Measurements from ENCODE around the gene GPBAR1. TPM values are rescaled to one million over a fixed set of nuclear protein-coding genes. Genes with fewer than 3 reads are reported as not detected.

Gene GPBAR1
- total and polyA plus RNA-seq, 9 of the 15 experiments (the other 6 are each of a cell fraction or from before 2014, with no cell fraction given): not detected

DNA sequence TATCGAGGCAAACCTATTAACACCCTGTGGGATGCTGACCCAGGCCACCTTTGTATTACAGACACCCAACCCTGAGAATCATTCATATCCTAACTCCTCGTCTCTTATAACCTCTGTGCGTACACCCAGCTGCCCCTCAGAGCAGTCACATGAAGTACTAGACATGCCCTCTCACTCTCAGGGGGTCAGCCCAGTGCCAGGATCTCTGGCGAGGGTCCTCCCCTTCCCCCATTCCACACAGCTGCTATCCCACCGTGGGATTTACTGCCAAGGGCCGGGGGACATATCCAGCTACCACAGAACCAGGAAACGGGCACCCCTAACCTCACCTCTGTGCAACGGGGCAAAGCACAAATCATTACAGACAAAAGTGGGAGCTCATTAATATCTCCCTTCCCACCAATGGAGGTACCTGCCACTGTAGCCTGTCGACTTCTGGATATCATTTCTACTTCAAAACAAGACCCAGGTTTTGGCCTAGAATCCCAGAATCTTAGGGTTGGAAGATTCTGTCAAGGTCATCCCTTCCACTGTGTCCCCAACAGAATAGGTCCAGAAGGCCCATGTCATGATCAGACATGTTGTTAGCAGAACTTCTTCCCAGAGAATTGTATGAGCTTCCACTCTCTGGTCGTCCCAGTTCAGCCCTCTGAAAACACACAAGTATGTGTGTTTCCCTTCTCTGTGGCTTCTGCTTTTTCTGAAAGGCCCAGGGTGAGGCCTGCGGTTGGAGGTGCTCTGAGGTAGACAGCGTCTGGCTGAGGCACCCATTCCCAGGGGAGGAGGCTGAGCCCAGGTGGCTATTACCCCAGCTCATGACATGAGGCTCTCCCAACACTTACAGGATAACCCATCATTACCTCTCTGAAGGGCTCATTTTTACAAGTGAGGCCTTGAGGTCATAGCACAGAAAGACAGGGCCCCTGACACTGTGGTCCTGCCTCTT is 29.8 kb downstream of the GPBAR1 start:
- WGBS (ENCODE audit: insufficient coverage, low coverage, missing lambda C conversion rate): 3% methylated on average over 12 of the region's 12 CpGs
- Histone ChIP-seq H2AFZ (ENCODE audit: low read depth, low read length) (no peak overlapping the region), H3K27me3 (ENCODE audit: control insufficient read depth in 2 of 2, insufficient read depth in 2 of 2, low read length in 2 of 2) (no peaks in the 10 kb centered on the region), H4K20me1 (replicated peaks; ENCODE audit: control insufficient read depth, insufficient read depth, low read length) (peaks cover 6% of the 10 kb centered on the region; the same call in 1 of the 2 replicates), H3K27ac (ENCODE audit: extremely low read depth, low read depth, low read length) (peak overlapping the region; percentile 88), H3K4me2 (ENCODE audit: insufficient read depth, low read length) (peak overlapping the region; percentile 94), H3K4me1 (replicated peaks in 1 of 2; ENCODE audit: control insufficient read depth in 2 of 2, insufficient read depth in 2 of 2, low read length in 2 of 2) (peaks cover 50 to 59% of the 10 kb centered on the region in 2 experiments), H3K9me3 (replicated peaks; ENCODE audit: control insufficient read depth, insufficient read depth, low read depth, low read length) (no peaks in the 10 kb centered on the region), H3K36me3 (ENCODE audit: control insufficient read depth, insufficient read depth, low read length) (peaks cover 21% of the 10 kb centered on the region), H3K4me3 (peak overlapping the region; percentile 62), H3K79me2 (ENCODE audit: control insufficient read depth, insufficient read depth, low read length) (peaks cover 68% of the 10 kb centered on the region), H3K9ac (ENCODE audit: insufficient read depth in 1 of 2, low read depth in 2 of 2, low read length in 2 of 2) (peak overlapping the region; percentile 82 to 92), H3K9me1 (ENCODE audit: control insufficient read depth, insufficient read depth, low read length) (peaks cover 3% of the 10 kb centered on the region)
- no peak for DNase-seq (ENCODE audit: extremely low read depth in 1 of 4, low spot score in 3 of 4)
- in situ Hi-C loops (cut with MboI): no loop called here
- no TSS peak for BruUV-seq (replicated peaks)
- CTCF ChIA-PET (ENCODE audit: low intra/inter-chr PET ratio): no interaction called here
- ATAC-seq: no peak
- intact Hi-C loops (cut with micrococcal nuclease): loop anchor here (5.0 kb wide), 1 partner anchor 277 kb away; the partner anchor contains the start of genes CNOT9 and USP37
- POLR2A ChIA-PET: interaction anchor here (0.6 to 2.5 kb wide), 10 partner anchors 11 to 118 kb away, joined by 3 to 10 read pairs (median 4); partner anchors contain the start of genes AAMP and PNKD
- no peak for FAIRE-seq
- TF ChIP-seq, protein P1, sequence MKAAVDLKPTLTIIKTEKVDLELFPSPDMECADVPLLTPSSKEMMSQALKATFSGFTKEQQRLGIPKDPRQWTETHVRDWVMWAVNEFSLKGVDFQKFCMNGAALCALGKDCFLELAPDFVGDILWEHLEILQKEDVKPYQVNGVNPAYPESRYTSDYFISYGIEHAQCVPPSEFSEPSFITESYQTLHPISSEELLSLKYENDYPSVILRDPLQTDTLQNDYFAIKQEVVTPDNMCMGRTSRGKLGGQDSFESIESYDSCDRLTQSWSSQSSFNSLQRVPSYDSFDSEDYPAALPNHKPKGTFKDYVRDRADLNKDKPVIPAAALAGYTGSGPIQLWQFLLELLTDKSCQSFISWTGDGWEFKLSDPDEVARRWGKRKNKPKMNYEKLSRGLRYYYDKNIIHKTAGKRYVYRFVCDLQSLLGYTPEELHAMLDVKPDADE (conservative IDR thresholded peaks at IDR 0.05; ENCODE audit: control insufficient read depth, low read depth, low read length): no peak
- peak; percentile 24 for TF ChIP-seq KDM5B (IDR thresholded peaks at IDR 0.05; ENCODE audit: insufficient replicate concordance, low read depth, low read length)
- peak; percentile 64; the same call in 1 of the 2 replicates for TF ChIP-seq ZFX (CRISPR knock-in tag; IDR thresholded peaks at IDR 0.05)
- no peak for TF ChIP-seq SMARCA5 (IDR thresholded peaks at IDR 0.05)
- 0 out of 2 replicates have a peak, but pooled peaks have one; percentile 11 for TF ChIP-seq EP400 (IDR thresholded peaks at IDR 0.05)
- TF ChIP-seq, protein P2, sequence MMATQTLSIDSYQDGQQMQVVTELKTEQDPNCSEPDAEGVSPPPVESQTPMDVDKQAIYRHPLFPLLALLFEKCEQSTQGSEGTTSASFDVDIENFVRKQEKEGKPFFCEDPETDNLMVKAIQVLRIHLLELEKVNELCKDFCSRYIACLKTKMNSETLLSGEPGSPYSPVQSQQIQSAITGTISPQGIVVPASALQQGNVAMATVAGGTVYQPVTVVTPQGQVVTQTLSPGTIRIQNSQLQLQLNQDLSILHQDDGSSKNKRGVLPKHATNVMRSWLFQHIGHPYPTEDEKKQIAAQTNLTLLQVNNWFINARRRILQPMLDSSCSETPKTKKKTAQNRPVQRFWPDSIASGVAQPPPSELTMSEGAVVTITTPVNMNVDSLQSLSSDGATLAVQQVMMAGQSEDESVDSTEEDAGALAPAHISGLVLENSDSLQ (IDR thresholded peaks at IDR 0.05): no peak
- TF ChIP-seq TBP (optimal IDR thresholded peaks at IDR 0.05; ENCODE audit: low read depth, low read length): peak; percentile 4
- TF ChIP-seq HMG20B (CRISPR knock-in tag; IDR thresholded peaks at IDR 0.05): no peak
- TF ChIP-seq, protein P3, sequence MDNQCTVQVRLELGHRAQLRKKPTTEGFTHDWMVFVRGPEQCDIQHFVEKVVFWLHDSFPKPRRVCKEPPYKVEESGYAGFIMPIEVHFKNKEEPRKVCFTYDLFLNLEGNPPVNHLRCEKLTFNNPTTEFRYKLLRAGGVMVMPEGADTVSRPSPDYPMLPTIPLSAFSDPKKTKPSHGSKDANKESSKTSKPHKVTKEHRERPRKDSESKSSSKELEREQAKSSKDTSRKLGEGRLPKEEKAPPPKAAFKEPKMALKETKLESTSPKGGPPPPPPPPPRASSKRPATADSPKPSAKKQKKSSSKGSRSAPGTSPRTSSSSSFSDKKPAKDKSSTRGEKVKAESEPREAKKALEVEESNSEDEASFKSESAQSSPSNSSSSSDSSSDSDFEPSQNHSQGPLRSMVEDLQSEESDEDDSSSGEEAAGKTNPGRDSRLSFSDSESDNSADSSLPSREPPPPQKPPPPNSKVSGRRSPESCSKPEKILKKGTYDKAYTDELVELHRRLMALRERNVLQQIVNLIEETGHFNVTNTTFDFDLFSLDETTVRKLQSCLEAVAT (IDR thresholded peaks at IDR 0.05): 0 out of 4 replicates have a peak, but pooled peaks of 1 of the 2 experiments have one; percentile 22
- TF ChIP-seq, protein P4, sequence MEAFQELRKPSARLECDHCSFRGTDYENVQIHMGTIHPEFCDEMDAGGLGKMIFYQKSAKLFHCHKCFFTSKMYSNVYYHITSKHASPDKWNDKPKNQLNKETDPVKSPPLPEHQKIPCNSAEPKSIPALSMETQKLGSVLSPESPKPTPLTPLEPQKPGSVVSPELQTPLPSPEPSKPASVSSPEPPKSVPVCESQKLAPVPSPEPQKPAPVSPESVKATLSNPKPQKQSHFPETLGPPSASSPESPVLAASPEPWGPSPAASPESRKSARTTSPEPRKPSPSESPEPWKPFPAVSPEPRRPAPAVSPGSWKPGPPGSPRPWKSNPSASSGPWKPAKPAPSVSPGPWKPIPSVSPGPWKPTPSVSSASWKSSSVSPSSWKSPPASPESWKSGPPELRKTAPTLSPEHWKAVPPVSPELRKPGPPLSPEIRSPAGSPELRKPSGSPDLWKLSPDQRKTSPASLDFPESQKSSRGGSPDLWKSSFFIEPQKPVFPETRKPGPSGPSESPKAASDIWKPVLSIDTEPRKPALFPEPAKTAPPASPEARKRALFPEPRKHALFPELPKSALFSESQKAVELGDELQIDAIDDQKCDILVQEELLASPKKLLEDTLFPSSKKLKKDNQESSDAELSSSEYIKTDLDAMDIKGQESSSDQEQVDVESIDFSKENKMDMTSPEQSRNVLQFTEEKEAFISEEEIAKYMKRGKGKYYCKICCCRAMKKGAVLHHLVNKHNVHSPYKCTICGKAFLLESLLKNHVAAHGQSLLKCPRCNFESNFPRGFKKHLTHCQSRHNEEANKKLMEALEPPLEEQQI (IDR thresholded peaks at IDR 0.05): no peak
- 0 out of 2 replicates have a peak, but pooled peaks have one; percentile 87 for TF ChIP-seq KAT7 (CRISPR knock-in tag; IDR thresholded peaks at IDR 0.05; ENCODE audit: borderline replicate concordance)
- TF ChIP-seq ESRRA (IDR thresholded peaks at IDR 0.05; ENCODE audit: borderline replicate concordance, low read depth): 0 out of 2 replicates have a peak, but pooled peaks have one; percentile 40

Measured in K562 (cell line).